ENCODE measurements around the gene TAGLN2. TPM values are rescaled to one million over a fixed set of nuclear protein-coding genes. Genes with fewer than 3 reads are reported as not detected.

TAGLN2 gene
- total and polyA plus RNA-seq, 9 of the 15 experiments (the other 6 are each of a cell fraction or from before 2014, with no cell fraction given): 192 to 683 (median 455) TPM

DNA sequence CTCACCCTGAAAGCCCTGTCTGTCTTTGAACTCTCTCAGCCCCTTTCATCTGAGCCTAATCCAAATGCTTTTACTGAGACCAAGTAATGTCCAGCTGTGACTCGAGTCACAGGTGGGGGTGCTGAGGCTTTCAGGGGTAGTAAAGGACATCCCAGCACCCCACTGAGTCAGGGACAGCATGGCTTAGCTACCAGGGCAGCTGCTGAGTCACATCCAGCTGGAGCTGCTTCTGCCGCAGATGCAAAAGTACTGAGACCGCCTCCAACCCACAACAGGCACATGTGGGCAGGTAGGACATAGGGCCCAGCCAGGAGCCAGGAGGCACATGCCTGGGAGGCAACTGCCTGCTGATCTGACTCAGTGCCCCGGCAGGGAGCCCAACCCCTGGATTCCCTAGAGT, 56.1 kb downstream of the TAGLN2 start (continued):
- TF ChIP-seq, protein P1, sequence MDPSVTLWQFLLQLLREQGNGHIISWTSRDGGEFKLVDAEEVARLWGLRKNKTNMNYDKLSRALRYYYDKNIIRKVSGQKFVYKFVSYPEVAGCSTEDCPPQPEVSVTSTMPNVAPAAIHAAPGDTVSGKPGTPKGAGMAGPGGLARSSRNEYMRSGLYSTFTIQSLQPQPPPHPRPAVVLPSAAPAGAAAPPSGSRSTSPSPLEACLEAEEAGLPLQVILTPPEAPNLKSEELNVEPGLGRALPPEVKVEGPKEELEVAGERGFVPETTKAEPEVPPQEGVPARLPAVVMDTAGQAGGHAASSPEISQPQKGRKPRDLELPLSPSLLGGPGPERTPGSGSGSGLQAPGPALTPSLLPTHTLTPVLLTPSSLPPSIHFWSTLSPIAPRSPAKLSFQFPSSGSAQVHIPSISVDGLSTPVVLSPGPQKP (CRISPR knock-in tag; IDR thresholded peaks at IDR 0.05): no peak

DNA sequence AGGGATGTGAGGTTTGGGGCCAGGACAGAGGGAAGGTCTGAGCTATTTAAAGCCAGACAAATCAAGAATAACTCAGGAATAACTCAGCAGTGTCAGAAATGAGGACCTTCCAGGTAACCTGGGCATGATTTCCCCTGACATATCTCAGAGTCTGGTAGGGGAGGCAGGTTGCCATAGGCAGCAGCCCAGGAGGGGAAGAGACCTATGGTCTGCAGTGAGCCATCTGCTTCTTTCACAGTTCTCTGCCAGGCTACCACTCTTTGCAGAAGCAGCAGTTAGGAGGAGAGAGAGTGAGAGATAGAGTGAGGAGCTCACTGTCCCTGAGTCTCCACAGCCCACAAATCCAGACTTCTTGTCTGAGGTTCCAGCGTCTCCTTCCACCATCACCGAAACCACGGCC, 56.5 kb downstream of the TAGLN2 start:
- Histone ChIP-seq H3K9me1 (ENCODE audit: control insufficient read depth, insufficient read depth, low read length) (no peaks in the 10 kb centered on the region), H3K9me3 (replicated peaks; ENCODE audit: control insufficient read depth, insufficient read depth, low read depth, low read length) (no peaks in the 10 kb centered on the region), H4K20me1 (replicated peaks; ENCODE audit: control insufficient read depth, insufficient read depth, low read length) (no peaks in the 10 kb centered on the region; the same call in 1 of the 2 replicates), H3K79me2 (ENCODE audit: control insufficient read depth, insufficient read depth, low read length) (no peaks in the 10 kb centered on the region), H2AFZ (ENCODE audit: low read depth, low read length) (peak overlapping the region; percentile 67), H3K4me1 (replicated peaks in 1 of 2; ENCODE audit: control insufficient read depth in 2 of 2, insufficient read depth in 2 of 2, low read length in 2 of 2) (peaks cover 13 to 15% of the 10 kb centered on the region in 2 experiments), H3K36me3 (ENCODE audit: control insufficient read depth, insufficient read depth, low read length) (no peaks in the 10 kb centered on the region), H3K27ac (ENCODE audit: extremely low read depth, low read depth, low read length) (no peak overlapping the region), H3K4me2 (ENCODE audit: insufficient read depth, low read length) (no peak overlapping the region; the same call in 1 of the 2 replicates), H3K4me3 (no peak overlapping the region), H3K27me3 (ENCODE audit: control insufficient read depth in 2 of 2, insufficient read depth in 2 of 2, low read length in 2 of 2) (peaks cover 2 to 21% of the 10 kb centered on the region in 2 experiments; a peak in 2 of 5 replicates), H3K9ac (ENCODE audit: insufficient read depth in 1 of 2, low read depth in 2 of 2, low read length in 2 of 2) (no peak overlapping the region; a peak in 1 of 4 replicates)
- intact Hi-C loops (cut with micrococcal nuclease): no loop called here
- peak; percentile 12; the same call in 2 of the 3 replicates for ATAC-seq
- DNase-seq (ENCODE audit: extremely low read depth in 1 of 4, low spot score in 3 of 4): no peak
- POLR2A ChIA-PET: interaction anchor here (0.5 to 2.8 kb wide), 4 partner anchors 10 to 162 kb away, joined by 3 to 21 read pairs (median 3); no protein-coding TSS in a partner anchor
- WGBS (ENCODE audit: insufficient coverage, low coverage, missing lambda C conversion rate): 29% methylated on average over 3 of the region's 3 CpGs
- in situ Hi-C loops (cut with MboI): no loop called here
- CTCF ChIA-PET (ENCODE audit: low intra/inter-chr PET ratio): no interaction called here
- FAIRE-seq: peak; percentile 64
- BruUV-seq (replicated peaks): no TSS peak
- TF ChIP-seq MBD2 (IDR thresholded peaks at IDR 0.05; ENCODE audit: borderline replicate concordance, low read depth): no peak
- no peak for TF ChIP-seq EP400 (IDR thresholded peaks at IDR 0.05)
- no peak for TF ChIP-seq CBX3 (IDR thresholded peaks at IDR 0.05; ENCODE audit: borderline replicate concordance in 1 of 2, low read length in 2 of 2)
- TF ChIP-seq, protein P2, sequence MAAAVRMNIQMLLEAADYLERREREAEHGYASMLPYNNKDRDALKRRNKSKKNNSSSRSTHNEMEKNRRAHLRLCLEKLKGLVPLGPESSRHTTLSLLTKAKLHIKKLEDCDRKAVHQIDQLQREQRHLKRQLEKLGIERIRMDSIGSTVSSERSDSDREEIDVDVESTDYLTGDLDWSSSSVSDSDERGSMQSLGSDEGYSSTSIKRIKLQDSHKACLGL (CRISPR knock-in tag; IDR thresholded peaks at IDR 0.05; ENCODE audit: borderline replicate concordance, poor library complexity, severe bottlenecking): no peak
- TF ChIP-seq NFIC (IDR thresholded peaks at IDR 0.05): no peak
- TF ChIP-seq SRSF7 (optimal IDR thresholded peaks at IDR 0.05; ENCODE audit: low read depth, low read length): no peak
- TF ChIP-seq NELFE (IDR thresholded peaks at IDR 0.05; ENCODE audit: insufficient read depth, insufficient read length): no peak
- no peak for TF ChIP-seq PRPF4 (IDR thresholded peaks at IDR 0.05; ENCODE audit: insufficient read depth, low read depth, low read length, poor library complexity, severe bottlenecking)
- TF ChIP-seq MXI1 (IDR thresholded peaks at IDR 0.05; ENCODE audit: low read depth, low read length): no peak
- TF ChIP-seq, protein P3, sequence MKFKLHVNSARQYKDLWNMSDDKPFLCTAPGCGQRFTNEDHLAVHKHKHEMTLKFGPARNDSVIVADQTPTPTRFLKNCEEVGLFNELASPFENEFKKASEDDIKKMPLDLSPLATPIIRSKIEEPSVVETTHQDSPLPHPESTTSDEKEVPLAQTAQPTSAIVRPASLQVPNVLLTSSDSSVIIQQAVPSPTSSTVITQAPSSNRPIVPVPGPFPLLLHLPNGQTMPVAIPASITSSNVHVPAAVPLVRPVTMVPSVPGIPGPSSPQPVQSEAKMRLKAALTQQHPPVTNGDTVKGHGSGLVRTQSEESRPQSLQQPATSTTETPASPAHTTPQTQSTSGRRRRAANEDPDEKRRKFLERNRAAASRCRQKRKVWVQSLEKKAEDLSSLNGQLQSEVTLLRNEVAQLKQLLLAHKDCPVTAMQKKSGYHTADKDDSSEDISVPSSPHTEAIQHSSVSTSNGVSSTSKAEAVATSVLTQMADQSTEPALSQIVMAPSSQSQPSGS (CRISPR knock-in tag; IDR thresholded peaks at IDR 0.05): no peak
- no peak for TF ChIP-seq ZNF586 (CRISPR knock-in tag; conservative IDR thresholded peaks at IDR 0.05)
- TF ChIP-seq CBX5 (IDR thresholded peaks at IDR 0.05; ENCODE audit: borderline replicate concordance, low read depth): no peak
- TF ChIP-seq TBL1XR1 (IDR thresholded peaks at IDR 0.05; ENCODE audit: low read length in 2 of 2): no peak
- TF ChIP-seq SAFB2 (IDR thresholded peaks at IDR 0.05; ENCODE audit: borderline replicate concordance, low read depth, low read length, severe bottlenecking): no peak
- TF ChIP-seq, protein P4, sequence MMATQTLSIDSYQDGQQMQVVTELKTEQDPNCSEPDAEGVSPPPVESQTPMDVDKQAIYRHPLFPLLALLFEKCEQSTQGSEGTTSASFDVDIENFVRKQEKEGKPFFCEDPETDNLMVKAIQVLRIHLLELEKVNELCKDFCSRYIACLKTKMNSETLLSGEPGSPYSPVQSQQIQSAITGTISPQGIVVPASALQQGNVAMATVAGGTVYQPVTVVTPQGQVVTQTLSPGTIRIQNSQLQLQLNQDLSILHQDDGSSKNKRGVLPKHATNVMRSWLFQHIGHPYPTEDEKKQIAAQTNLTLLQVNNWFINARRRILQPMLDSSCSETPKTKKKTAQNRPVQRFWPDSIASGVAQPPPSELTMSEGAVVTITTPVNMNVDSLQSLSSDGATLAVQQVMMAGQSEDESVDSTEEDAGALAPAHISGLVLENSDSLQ (IDR thresholded peaks at IDR 0.05): no peak
- TF ChIP-seq HNRNPK (IDR thresholded peaks at IDR 0.05; ENCODE audit: low read depth, low read length, poor library complexity, severe bottlenecking): no peak
- TF ChIP-seq ILF3 (IDR thresholded peaks at IDR 0.05; ENCODE audit: borderline replicate concordance): no peak
